Osteocyte (in vitro differentiated cells): ENCODE data around the gene PRKCE. TPM values are rescaled to one million over a fixed set of nuclear protein-coding genes. Genes with fewer than 3 reads are reported as not detected.

Experiments
- DNase-seq: peaks from one replicate; pipeline ENCODE4 v3.0.0; 2021; ENCODE audit warnings: mixed read lengths; ENCODE audit not compliant: unreplicated experiment; ENCODE audit errors: extremely low spot score
- H3K27ac Mint-ChIP-seq: one replicate; pipeline ENCODE4 v1.8.0; 2021; ENCODE audit warnings: mild to moderate bottlenecking, mixed read lengths; ENCODE audit not compliant: unreplicated experiment
- H3K27me3 Mint-ChIP-seq: one replicate; pipeline ENCODE4 v1.8.0; 2021; ENCODE audit warnings: mixed read lengths; ENCODE audit not compliant: unreplicated experiment
- H3K36me3 Mint-ChIP-seq: one replicate; pipeline ENCODE4 v1.8.0; 2021; ENCODE audit warnings: mixed read lengths; ENCODE audit not compliant: unreplicated experiment
- H3K4me1 Mint-ChIP-seq: one replicate; pipeline ENCODE4 v1.8.0; 2021; ENCODE audit warnings: mixed read lengths; ENCODE audit not compliant: unreplicated experiment
- H3K4me3 Mint-ChIP-seq: one replicate; pipeline ENCODE4 v1.8.0; 2021; ENCODE audit warnings: mild to moderate bottlenecking, moderate library complexity, mixed read lengths; ENCODE audit not compliant: unreplicated experiment
- H3K9me3 Mint-ChIP-seq: one replicate; pipeline ENCODE4 v1.8.0; 2021; ENCODE audit warnings: mixed read lengths; ENCODE audit not compliant: unreplicated experiment
- CTCF ChIP-seq: fragments of 200-600 bp; sonication (generic); IDR thresholded peaks from 2 replicates; pipeline ENCODE4 v1.5.0; 2021; ENCODE audit warnings: antibody characterized with exemption, mild to moderate bottlenecking, moderate library complexity
- total RNA-seq: library from RNA; stranded (reverse); gene quantifications from 2 replicates; pipeline ENCODE4 v1.2.1, GENCODE V29; 2021

The PRKCE gene
- total RNA-seq, 1 donor from 2014 or later: 13.8 TPM

- Mint-ChIP-seq H3K4me3 (no peak overlapping the region), H3K36me3 (no peaks in the 10 kb centered on the region), H3K27me3 (no peaks in the 10 kb centered on the region), H3K27ac (no peak overlapping the region), H3K4me1 (peaks cover 8% of the 10 kb centered on the region), H3K9me3 (no peaks in the 10 kb centered on the region)
- TF ChIP-seq CTCF: no peak
- no peak for DNase-seq
Measured at GRCh38 chr2:45724335-45724734, 72.9 kb downstream of the PRKCE start.

GRCh38 chr2:45725731-45726130 lies 74.3 kb downstream of the PRKCE start:
- H3K36me3 Mint-ChIP-seq: no peaks in the 10 kb centered on the region
- H3K9me3 Mint-ChIP-seq: no peaks in the 10 kb centered on the region
- no peak overlapping the region for H3K4me3 Mint-ChIP-seq
- no peaks in the 10 kb centered on the region for H3K27me3 Mint-ChIP-seq
- DNase-seq: no peak
- H3K27ac Mint-ChIP-seq: no peak overlapping the region
- H3K4me1 Mint-ChIP-seq: peaks cover 8% of the 10 kb centered on the region
- TF ChIP-seq CTCF: no peak

- no peak for TF ChIP-seq CTCF
Measured at GRCh38 chr2:45726188-45726587, 74.7 kb downstream of the PRKCE start.

GRCh38 chr2:45728458-45728942 lies 77.0 kb downstream of the PRKCE start:
- no peak for TF ChIP-seq CTCF
- H3K27me3 Mint-ChIP-seq: no peaks in the 10 kb centered on the region
- peaks cover 5% of the 10 kb centered on the region for H3K9me3 Mint-ChIP-seq
- no peaks in the 10 kb centered on the region for H3K36me3 Mint-ChIP-seq
- H3K27ac Mint-ChIP-seq: no peak overlapping the region
- no peak for DNase-seq
- H3K4me1 Mint-ChIP-seq: peaks cover under 1% of the 10 kb centered on the region
- no peak overlapping the region for H3K4me3 Mint-ChIP-seq

More at GRCh38 chr2:45726188-45726587, 74.7 kb downstream of the PRKCE start:
- Mint-ChIP-seq H3K36me3 (no peaks in the 10 kb centered on the region), H3K27ac (no peak overlapping the region), H3K27me3 (no peaks in the 10 kb centered on the region), H3K4me1 (peaks cover 8% of the 10 kb centered on the region), H3K9me3 (peaks cover 4% of the 10 kb centered on the region), H3K4me3 (no peak overlapping the region)
- no peak for DNase-seq

GRCh38 chr2:45729753-45730512 lies 78.5 kb downstream of the PRKCE start:
- H3K4me3 Mint-ChIP-seq: no peak overlapping the region
- no peak overlapping the region for H3K27ac Mint-ChIP-seq
- no peaks in the 10 kb centered on the region for H3K36me3 Mint-ChIP-seq

More at GRCh38 chr2:45729753-45730512, 78.5 kb downstream of the PRKCE start:
- Mint-ChIP-seq H3K27me3 (no peaks in the 10 kb centered on the region), H3K4me1 (no peaks in the 10 kb centered on the region), H3K9me3 (peaks cover 5% of the 10 kb centered on the region)
- TF ChIP-seq CTCF: no peak
- DNase-seq: no peak
